HUDEP-2 (cell line): ENCODE data around the gene SCRT2.
A peak's percentile ranks its signal among the peaks of the same experiment; 100 is the strongest.

Source experiments
- DNase-seq, 76 experiments: peaks; one replicate each; lab custom pipeline; 2025; ENCODE audit not compliant: unreplicated experiment in 76 of 76; lab: John Stamatoyannopoulos, UW

The SCRT2 gene

DNA sequence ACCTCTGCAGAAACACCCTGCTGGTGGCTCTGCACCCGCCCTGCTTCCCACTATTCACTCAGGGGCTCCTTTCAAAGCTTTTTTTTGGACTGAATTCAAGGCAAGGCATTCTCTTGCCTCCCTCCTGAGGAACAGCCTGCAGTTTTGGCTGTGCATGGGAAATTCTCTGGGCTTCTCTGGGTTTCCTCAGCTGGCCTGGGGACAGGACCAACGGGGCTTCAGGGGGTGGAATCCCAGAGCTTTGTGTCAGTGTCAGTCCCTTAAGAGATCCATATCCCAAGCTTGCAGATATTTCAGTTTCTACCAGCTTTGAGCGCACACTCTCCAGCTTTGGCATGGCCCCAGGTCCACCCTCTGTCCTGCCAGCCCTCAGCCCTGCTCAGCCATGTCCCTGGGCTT is 2.0 kb downstream of the SCRT2 start:
- no peak for DNase-seq

DNA sequence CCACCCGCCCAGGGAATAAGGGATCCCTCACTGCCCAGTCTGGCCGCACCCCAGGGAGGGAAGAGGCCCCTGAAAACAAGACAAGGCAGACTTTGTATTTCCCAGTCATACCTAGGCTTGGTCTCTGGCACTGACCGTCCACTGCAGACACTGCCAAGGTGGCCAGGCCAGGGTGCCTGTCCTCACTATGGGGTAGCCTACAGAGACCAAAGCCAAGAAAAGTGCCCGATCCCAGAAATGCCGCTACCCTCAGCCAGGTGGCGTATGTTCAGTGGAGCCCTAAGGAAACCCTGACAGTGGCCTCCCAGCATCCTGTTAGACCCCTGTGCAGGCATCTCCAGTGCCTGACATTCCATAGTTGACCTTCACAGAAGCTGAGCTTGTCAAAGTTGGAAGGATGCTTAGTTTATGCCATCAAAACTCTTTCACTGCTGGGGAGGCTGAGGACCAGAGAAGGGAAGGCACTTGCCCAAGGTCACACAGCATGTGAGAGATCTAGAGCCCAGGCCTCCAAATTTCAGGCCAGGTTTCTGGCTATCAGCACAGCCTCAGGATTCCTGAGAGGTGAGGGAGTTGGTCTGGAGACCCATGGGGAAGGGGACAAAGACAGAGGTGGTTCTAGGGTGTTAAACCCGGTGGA is 2.5 kb downstream of the SCRT2 start:
- DNase-seq: no peak

DNA sequence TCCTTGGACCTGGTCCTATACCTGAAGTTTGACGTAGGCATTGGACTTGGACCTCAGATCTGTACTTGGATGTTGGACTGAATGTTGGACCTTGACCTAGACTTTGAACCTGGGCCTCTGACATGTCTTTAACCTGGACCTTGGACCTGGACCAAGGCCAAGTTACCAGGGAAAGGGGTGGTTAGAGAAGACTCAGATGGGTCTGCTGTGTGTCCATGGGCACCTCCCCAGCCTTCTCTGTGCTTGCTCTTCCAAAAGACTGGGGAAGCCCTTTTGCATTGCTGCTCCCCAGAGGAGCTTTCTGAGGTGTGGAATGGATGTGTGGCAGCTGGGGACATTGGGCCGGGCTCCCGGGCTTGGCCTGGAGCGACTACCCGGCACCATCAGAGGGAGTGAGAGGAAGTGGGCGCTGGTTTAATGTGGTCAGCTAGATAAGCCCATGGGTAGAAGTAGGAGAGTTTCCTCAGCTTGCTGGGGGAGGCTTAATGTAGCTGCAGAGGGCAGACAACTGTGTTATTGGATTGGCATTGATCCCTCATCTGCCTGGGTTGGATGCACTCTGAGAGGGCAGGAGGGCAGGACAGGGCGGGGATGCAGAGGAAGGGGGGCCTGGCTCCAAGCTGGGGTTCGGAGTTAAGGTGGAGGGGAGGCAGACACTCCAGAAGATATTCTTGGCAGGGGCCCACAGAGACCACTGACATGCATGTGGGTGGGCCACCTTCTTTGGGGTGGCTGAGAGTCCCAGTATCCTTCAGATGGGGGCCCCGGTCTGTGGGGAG is 4.2 kb downstream of the SCRT2 start:
- DNase-seq: peak in 68 of 76 experiments; percentile 11 to 81 (median 48)

DNA sequence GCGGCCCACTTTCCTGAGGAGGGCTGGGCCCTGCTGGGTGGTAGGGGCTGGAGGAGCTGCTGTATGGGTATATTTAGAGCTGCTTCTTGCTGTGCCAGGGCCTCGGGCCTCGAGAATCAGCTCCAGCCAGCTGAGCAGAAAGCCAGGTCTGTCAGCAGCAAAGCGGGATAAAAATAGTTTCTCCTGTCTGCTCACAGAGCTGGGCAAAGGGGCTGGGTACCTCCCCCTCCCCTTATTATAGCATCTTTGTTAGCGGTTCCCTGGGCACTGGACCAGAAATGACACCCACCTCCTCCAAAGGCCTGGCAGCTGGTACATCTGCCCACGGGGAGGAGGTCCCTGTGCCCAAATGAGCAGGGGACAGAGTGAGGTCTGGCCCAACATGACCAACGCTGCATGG is 6.0 kb downstream of the SCRT2 start:
- DNase-seq: no peak

DNA sequence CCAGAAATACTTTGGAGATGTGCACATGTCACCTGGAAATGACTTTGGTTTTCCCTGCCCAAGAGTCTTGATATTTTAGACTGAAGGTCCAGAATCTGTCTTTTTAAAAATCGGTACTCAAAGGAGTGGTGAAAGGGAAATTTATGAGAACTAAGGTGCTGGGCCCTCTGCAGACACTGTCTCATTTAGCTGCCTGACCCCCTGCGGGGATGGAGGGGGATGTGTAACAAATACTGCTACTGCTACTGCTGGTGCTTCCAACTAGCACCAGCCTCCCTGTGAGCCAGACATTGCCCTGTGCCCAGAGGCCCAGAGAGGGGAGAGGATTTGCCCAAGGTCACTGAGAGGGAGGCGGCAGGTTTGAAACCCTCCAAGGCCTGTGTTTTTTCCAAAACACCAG is 7.0 kb downstream of the SCRT2 start:
- no peak for DNase-seq

DNA sequence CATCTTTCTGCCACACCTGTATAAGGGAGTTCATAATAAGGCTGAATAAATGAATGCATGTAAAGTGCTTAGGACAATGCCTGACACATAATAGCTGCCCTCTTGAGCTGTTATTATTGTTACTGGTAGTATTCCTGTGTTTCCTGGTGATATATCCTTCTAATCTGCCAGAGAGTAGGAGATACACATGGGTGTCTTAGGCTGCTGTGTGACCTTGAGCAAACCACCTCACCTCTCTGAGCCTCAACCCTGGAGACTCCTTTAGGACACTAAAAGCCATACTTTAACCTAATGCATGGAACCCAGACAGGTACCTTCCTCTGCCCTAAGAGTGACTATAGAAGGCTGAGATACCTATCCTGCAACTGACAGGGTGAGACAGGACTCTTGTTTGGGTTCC is 7.6 kb downstream of the SCRT2 start:
- no peak for DNase-seq

GRCh38 chr20:667351-668034 is 8.1 kb downstream of the SCRT2 start:
- DNase-seq: peak in 54 of 76 experiments; percentile 4 to 72 (median 36)

GRCh38 chr20:666877-667276 is 8.7 kb downstream of the SCRT2 start:
- DNase-seq: no peak

DNA sequence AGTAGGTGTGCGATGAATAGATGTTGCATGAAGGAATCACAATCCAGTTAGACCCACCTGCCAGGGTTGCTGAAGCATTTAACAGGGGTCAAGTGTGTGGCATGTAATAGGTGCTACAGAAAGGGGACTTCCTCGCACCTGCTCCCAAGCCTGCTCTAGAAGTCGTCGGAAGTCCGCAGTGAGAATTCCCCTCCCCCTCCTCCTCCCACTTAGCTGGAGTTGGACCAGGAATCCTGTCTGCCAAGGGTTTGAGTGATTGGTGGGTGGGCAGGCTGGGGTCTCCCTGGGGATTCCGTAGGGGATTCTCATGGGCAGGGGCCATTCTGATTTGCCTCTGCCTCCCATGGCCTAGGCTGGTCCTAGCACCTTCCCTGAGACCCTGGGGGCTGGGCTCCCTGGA is 10.3 kb downstream of the SCRT2 start:
- no peak for DNase-seq

DNA sequence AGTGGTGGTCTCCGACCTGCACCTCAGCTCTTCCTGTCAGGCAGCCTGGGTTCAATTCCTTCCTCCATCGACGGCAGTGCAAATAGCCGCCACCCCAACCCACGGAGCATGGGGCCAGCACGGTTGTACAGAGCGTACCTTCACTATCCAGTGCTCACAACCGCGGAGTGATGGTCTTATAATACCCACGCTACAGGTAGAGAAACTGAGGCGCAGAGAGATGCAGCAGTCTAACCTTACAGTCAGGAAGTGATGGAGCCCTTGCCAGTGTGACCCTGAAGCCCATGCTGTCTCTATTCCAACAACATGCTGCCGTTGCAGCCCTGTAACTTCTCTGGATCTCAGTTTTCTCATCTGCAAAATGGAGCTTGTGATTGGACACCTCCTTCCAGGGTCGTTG is 11.0 kb downstream of the SCRT2 start:
- no peak for DNase-seq

DNA sequence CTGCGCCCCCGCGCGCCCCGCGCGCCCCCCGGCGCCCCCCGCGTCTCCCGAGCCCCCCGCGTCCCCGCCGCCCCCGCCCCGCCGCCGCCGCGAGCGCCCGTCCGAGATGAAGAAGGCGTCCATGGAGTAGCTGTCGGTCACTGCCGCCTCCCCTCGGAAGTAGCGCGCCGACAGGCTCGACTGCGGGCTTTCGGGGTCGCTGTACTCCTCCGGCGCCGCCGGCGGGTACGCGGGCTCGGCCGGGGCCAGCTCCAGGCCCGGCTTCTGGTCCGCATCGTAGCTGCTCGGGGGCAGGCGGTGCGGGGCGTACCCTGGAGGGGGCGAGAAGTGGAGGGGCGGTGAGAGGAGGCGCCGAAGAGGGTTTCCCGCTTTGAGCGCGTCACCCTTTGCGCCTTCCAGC is 11.5 kb downstream of the SCRT2 start:
- no peak for DNase-seq

DNA sequence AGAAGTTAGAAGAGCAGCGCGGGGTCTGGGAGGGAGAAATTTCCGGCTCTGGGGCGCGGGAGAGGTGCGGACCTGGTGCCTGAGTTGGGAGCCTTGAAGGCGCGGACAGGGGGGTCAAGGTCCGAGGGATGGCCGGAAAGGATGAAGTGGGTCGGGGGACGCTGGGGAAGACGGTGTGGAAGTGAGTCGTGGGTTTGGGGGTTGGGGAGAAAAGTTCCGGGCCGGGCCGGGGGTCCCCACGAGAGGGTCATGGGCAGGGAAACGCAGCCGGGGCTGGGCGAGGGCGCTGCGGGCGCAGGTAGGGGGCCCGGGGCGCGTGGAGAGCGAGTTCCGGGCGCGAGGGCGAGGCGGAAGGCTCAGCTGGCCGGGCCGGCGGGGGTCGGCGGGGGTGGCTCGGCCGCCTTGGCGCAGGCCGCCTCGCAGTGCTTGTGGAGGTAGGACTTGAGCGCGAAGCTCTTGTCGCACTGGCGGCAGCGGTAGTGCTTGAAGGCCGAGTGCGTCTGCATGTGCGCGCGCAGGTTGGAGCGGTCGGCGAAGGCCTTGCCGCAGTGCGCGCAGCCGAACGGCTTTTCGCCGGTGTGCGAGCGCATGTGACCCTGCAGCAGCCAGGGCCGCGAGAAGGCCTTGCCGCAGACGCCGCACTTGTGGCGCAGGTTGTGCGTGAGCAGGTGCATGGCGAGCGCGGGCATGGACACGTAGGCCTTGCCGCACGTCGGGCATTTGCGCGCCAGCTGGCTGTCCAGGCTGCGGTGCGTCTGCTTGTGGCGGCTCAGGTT is 12.1 kb downstream of the SCRT2 start:
- DNase-seq: peak in 6 of 76 experiments; percentile 6 to 26 (median 14)

- no peak for DNase-seq
These were observed 13.1 kb downstream of the SCRT2 start for GRCh38 chr20:662277-663192.

DNA sequence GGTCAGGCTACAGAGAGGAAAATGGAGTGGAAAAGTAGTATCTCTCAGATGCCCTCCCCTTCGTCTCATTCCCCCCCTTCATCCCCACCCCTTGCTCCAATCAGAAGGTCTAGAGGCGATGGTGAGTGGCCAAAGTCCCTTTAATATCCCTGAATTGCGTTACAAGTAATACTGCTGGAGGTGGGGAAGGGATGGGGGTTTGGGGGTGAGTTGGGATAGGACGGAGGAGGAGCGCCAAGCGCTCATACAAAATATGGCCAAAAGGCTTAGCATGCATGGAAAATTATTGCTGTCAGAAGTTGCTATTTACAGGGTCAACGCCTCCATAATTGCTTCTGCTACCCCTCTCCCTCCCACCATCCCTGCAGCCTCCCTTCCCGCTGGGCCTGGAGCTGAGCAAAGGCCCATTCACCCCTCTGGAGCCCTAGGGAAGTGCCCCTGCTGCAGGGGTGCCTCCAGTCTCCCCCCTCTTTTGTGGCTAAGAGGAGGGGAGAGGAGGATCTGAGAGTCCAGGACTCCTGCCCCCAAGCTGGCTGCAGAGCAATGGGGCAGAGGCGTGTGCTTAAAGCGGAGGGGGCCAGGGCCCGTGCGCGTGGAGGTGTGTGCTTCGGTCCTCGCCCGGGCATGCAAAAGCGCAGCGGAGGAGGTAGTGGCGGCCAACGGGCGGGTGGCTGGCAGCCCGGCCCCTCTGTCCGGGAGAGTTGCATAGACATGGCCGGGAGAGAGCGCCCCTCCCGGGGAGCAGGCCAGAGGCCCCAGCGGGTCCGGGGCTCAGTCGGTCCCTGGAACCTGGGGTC is 13.9 kb downstream of the SCRT2 start:
- no peak for DNase-seq

DNA sequence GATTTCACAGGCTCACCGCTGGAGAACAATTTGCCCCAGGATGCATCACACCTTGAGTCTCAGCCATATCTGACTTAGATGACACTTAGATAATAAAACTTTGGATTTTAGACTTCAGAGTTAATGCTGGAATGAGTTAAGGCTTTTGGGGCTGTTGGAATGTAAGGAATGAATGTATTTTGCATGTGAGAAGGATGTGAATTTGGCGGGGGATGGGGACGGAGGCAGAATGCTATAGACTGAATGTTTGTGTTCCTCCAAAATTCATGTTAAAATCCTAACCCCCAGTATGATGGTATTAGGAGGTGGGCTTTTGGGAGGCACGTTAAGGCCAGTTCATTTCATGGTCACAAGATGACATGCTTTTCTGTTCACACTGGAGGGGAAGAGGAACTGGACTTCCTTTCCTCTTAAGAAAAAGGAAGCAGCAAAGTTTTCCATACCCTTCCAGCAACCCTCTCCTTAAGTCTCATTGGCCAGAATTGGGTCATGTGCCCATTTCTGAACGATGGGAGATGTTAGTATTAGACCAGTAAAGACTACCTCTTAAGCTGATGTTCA is 16.8 kb downstream of the SCRT2 start:
- no peak for DNase-seq

- no peak for DNase-seq
These were observed 17.4 kb downstream of the SCRT2 start for GRCh38 chr20:658202-658601.

DNA sequence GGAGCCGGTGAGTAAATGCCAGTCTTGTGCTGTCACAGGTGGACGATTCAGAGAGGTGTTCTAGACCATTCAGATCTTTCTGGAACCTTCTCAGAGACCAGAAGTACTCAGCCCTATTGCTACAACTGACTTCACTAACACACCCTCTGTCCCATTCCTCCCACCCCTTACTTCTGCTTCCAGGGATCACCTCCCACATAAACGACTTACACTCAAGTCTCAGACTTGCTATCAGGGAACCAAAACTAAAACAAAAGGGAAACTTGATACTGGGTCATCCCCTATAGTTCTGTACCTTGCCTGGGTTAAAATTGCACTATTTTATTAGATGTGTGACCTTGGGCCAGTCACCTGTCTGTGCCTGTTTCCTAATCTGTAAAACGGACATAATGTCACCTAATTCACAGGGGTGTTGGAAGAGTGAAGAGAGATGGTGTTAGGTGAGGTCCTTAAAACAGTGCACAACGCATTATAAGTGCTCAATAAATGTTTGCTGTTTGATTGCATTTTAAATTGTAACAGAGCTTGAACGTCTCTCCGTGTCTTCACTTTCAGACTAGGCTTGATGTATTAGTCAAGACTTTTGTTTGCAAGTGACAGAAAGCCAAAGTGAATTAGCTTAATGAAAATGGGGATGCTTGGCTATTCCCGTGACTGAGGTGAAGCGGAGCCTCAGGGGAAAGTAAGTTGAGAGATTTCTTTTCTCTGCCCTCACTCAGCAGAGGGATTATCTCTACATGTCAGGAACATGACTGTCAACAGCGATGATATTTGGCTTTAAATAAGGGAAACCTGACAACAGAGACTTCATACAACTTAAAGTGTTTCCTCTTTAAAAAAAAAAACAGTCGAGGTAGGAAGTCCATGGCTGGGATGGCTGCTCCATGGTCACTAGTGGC is 19.6 kb downstream of the SCRT2 start:
- DNase-seq: no peak

GRCh38 chr20:654417-654750 is 21.2 kb downstream of the SCRT2 start:
- DNase-seq: no peak
